HCT116 (cell line): Measurements from ENCODE around the gene SYNGR3. TPM values are rescaled to one million over a fixed set of nuclear protein-coding genes. Genes with fewer than 3 reads are reported as not detected.
A peak's percentile ranks its signal among the peaks of the same experiment; 100 is the strongest.

ENCODE experiments used
- ATAC-seq: fragments of 200-7000 bp; cut with Tn5 transposase; 2 replicates; pipeline ENCODE4 v1.9.1; 2020; ENCODE audit warnings: mild to moderate bottlenecking, moderate library complexity
- BruUV-seq: library from RNA; stranded (reverse); fragments of 400-500 nt; replicated peaks from 2 replicates; lab custom pipeline; 2021; lab: Mats Ljungman, UMichigan
- CTCF ChIA-PET: fragments of 300-600 bp; sonication (Branson Sonifier 250); formaldehyde crosslinking; loops from one replicate; lab custom pipeline; 2021; ENCODE audit warnings: antibody characterized with exemption; lab: Charles Lee
- POLR2A ChIA-PET: fragments of 300-600, 350-600 bp; sonication (Branson Sonifier 250); formaldehyde crosslinking; loops from one replicate; lab custom pipeline; 2021; ENCODE audit warnings: antibody characterized with exemption; lab: Charles Lee
- RAD21 ChIA-PET, 2 experiments: fragments of 300-600 bp; sonication (Branson Sonifier 250); formaldehyde crosslinking; loops; one replicate each; lab custom pipeline; 2023; ENCODE audit warnings: low total read pairs in 2 of 2; ENCODE audit not compliant: uncharacterized antibody in 2 of 2, unreplicated experiment in 2 of 2, low non-redundant PET in 1 of 2; lab: Charles Lee
- DNase-seq: peaks from one replicate; pipeline ENCODE4 v3.0.0-alpha.2; 2010; ENCODE audit warnings: low read depth, low spot score
- H2AFZ ChIP-seq: fragments of 200-600 bp; shearing (Covaris generic), sonication (generic); 2 replicates; pipeline ENCODE4 v1.6.1; 2017; ENCODE audit warnings: low read depth, mixed run types, mixed read lengths, antibody characterized with exemption, low read length; ENCODE audit not compliant: poor library complexity, severe bottlenecking
- H3K27ac ChIP-seq: 2 replicates; pipeline ENCODE4 v1.5.1; 2012; ENCODE audit warnings: low read depth, low read length
- H3K27me3 ChIP-seq: fragments of 200-600 bp; sonication (generic); 2 replicates; pipeline ENCODE4 v1.6.1; 2016; ENCODE audit warnings: mixed run types, low read length, mixed read lengths; ENCODE audit not compliant: insufficient read depth
- H3K36me3 ChIP-seq, 2 experiments: fragments of 200-500 bp in 1 of 2; fragments of 200-600 bp in 1 of 2; sonication (Bioruptor generic) in 1 of 2; sonication (generic) in 1 of 2; 2 replicates each; pipeline versions ENCODE4 v1.5.1 to v1.6.1; 2014 to 2016; ENCODE audit warnings: low read length in 2 of 2, inconsistent platforms in 1 of 2, mixed read lengths in 1 of 2, mixed run types in 1 of 2; ENCODE audit not compliant: insufficient read depth in 2 of 2, control insufficient read depth in 1 of 2
- H3K4me1 ChIP-seq, 2 experiments: fragments of 200-600 bp in 1 of 2; sonication (generic) in 1 of 2; 2 replicates each; pipeline versions ENCODE4 v1.5.1 to v1.6.1; 2012 to 2017; ENCODE audit warnings: low read length in 2 of 2, inconsistent platforms in 1 of 2, mild to moderate bottlenecking in 1 of 2, mixed read lengths in 1 of 2, mixed run types in 1 of 2, moderate library complexity in 1 of 2; ENCODE audit not compliant: insufficient read depth in 2 of 2, control insufficient read depth in 1 of 2
- H3K4me2 ChIP-seq: fragments of 200-600 bp; sonication (generic); 2 replicates; pipeline ENCODE4 v1.6.1; 2017; ENCODE audit warnings: mixed run types, low read length, mixed read lengths
- H3K4me3 ChIP-seq, 2 experiments: fragments of 200-600 bp in 1 of 2; sonication (generic) in 1 of 2; replicated peaks in 1 of 2; 2 replicates each; pipeline ENCODE4 v1.5.1; 2011 to 2016; ENCODE audit warnings: low read length in 2 of 2, control low read depth in 1 of 2, low read depth in 1 of 2, mild to moderate bottlenecking in 1 of 2, mixed read lengths in 1 of 2, mixed run types in 1 of 2
- H3K79me2 ChIP-seq: fragments of 200-600 bp; sonication (generic); 2 replicates; pipeline ENCODE4 v1.6.1; 2017; ENCODE audit warnings: mild to moderate bottlenecking, mixed run types, low read length, moderate library complexity, mixed read lengths; ENCODE audit not compliant: insufficient read depth
- H3K9ac ChIP-seq: fragments of 200-600 bp; sonication (generic); 2 replicates; pipeline ENCODE4 v1.6.1; 2016; ENCODE audit warnings: low read length, mixed read lengths
- H3K9me2 ChIP-seq: fragments of 200-600 bp; sonication (generic), shearing (Covaris generic); 2 replicates; pipeline ENCODE4 v1.6.1; 2017; ENCODE audit warnings: mixed run types, mild to moderate bottlenecking, moderate library complexity; ENCODE audit not compliant: insufficient read depth
- H3K9me3 ChIP-seq, 2 experiments: fragments of 200-500 bp in 1 of 2; fragments of 200-600 bp in 1 of 2; sonication (Bioruptor generic) in 1 of 2; sonication (generic) in 1 of 2; 2 replicates each; pipeline ENCODE4 v1.6.1; 2014 to 2017; ENCODE audit warnings: low read length in 2 of 2, mixed read lengths in 2 of 2, inconsistent platforms in 1 of 2, low read depth in 1 of 2, mild to moderate bottlenecking in 1 of 2, mixed run types in 1 of 2, moderate library complexity in 1 of 2; ENCODE audit not compliant: control insufficient read depth in 1 of 2, insufficient read depth in 1 of 2
- H4K20me1 ChIP-seq: fragments of 200-600 bp; sonication (generic), shearing (Covaris generic); 2 replicates; pipeline ENCODE4 v1.6.1; 2017; ENCODE audit warnings: mixed run types, mild to moderate bottlenecking, moderate library complexity; ENCODE audit not compliant: insufficient read depth
- ZNF274 ChIP-seq: fragments of 200-500 bp; sonication (Bioruptor generic); IDR thresholded peaks from 2 replicates; pipeline ENCODE4 v1.6.1; 2014; ENCODE audit warnings: mild to moderate bottlenecking, low read depth, low read length, inconsistent platforms
- intact Hi-C: fragments of 100-400 bp; cut with micrococcal nuclease; formaldehyde crosslinking; loops from 2 replicates; pipeline ENCODE4 v1.10.0; 2022
- total RNA-seq: library from RNA; stranded (reverse); gene quantifications from one replicate; pipeline ENCODE4 v1.2.1, GENCODE V29; 2021; ENCODE audit not compliant: unreplicated experiment
- TF ChIP-seq, protein P1 (sequence below), 3 experiments: fragments of 200-600 bp in 1 of 3; sonication (generic) in 1 of 3; IDR thresholded peaks in 2 of 3; conservative IDR thresholded peaks in 1 of 3; 2 replicates each; pipeline ENCODE4 v1.5.1; 2012 to 2017; ENCODE audit warnings: low read depth in 2 of 3, low read length in 2 of 3, antibody characterized with exemption in 1 of 3, borderline replicate concordance in 1 of 3, control low read depth in 1 of 3, mild to moderate bottlenecking in 1 of 3, mixed read lengths in 1 of 3, mixed run types in 1 of 3, moderate library complexity in 1 of 3; ENCODE audit not compliant: insufficient read depth in 1 of 3

Gene SYNGR3
- total RNA-seq, 1 experiment from 2014 or later = 11.5 TPM

DNA sequence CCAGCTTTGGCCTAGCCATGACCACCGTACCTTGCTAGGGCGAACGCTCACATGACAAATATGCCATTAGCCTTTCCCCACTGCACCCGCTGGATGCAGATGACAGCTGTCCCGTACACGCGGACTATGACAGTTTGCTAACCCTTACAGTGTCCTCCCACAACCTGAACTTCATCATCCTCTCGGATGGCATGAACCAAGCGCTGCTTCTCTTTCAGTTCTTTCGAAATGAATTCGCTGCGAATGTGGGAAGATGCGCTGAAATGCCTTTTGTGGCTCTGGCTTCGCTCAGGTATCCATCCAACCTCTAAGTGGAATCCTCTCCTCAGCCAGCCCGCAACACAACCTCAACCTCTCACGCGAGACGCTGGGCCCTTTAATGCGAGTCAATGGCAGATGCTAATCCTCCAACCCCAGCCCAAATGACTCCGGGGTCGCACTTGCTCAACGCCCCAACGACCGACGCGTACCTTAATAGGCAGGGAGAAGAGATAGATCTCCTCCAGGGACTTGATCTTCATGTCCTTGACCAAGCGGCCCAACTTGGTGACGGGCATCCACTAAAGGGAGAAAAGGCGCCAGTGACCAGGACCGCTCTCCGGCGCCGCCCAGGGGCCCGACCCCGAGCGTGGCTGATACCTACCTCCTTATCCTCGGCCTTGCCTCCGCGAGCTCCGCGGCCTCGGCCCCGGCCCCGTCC lies 25.8 kb upstream of the SYNGR3 start:
- Histone ChIP-seq H3K4me2 (peak overlapping the region; percentile 88), H3K9me2 (no peaks in the 10 kb centered on the region), H3K9ac (peak overlapping the region; percentile 93), H3K4me1 (peaks cover 6 to 41% of the 10 kb centered on the region in 2 experiments), H4K20me1 (peaks cover 11% of the 10 kb centered on the region; the same call in 1 of the 2 replicates), H2AFZ (no peak overlapping the region), H3K79me2 (peaks cover 72% of the 10 kb centered on the region), H3K4me3 (peak overlapping the region; percentile 65 to 73), H3K27me3 (no peaks in the 10 kb centered on the region), H3K36me3 (peaks cover 6 to 20% of the 10 kb centered on the region in 2 experiments), H3K27ac (peak overlapping the region; percentile 94), H3K9me3 (no peaks in the 10 kb centered on the region)
- CTCF ChIA-PET = interaction anchor here (0.7 kb wide), 1 partner anchor 20 kb away, joined by 3 read pairs; the partner anchor contains the start of gene GFER
- TF ChIP-seq ZNF274 = no peak
- TF ChIP-seq, protein P1, sequence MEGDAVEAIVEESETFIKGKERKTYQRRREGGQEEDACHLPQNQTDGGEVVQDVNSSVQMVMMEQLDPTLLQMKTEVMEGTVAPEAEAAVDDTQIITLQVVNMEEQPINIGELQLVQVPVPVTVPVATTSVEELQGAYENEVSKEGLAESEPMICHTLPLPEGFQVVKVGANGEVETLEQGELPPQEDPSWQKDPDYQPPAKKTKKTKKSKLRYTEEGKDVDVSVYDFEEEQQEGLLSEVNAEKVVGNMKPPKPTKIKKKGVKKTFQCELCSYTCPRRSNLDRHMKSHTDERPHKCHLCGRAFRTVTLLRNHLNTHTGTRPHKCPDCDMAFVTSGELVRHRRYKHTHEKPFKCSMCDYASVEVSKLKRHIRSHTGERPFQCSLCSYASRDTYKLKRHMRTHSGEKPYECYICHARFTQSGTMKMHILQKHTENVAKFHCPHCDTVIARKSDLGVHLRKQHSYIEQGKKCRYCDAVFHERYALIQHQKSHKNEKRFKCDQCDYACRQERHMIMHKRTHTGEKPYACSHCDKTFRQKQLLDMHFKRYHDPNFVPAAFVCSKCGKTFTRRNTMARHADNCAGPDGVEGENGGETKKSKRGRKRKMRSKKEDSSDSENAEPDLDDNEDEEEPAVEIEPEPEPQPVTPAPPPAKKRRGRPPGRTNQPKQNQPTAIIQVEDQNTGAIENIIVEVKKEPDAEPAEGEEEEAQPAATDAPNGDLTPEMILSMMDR (IDR thresholded peaks at IDR 0.05 in 2 of 3, conservative IDR thresholded peaks at IDR 0.05 in 1 of 3; ENCODE audit: borderline replicate concordance in 1 of 3, insufficient read depth in 1 of 3, low read depth in 2 of 3, low read length in 2 of 3) = peak in 1 of 3 experiments; percentile 28; a peak in 2 of 6 replicates
- DNase-seq = no peak
- POLR2A ChIA-PET = interaction anchor here (0.7 to 5.9 kb wide), 33 partner anchors 8 to 1056 kb away, joined by 3 to 104 read pairs (median 5); partner anchors contain the start of genes FAHD1, GFER, HAGH and MEIOB
- ATAC-seq = peak; percentile 2
- RAD21 ChIA-PET = interaction anchor here (0.7 kb wide), 3 partner anchors 14 to 104 kb away, joined by 3 to 6 read pairs (median 5); no protein-coding TSS in a partner anchor
- BruUV-seq = no TSS peak
- intact Hi-C loops = no loop called here
